Measurements from ENCODE around the gene AP3S2.
"Not testable (repeated sequence)": the region's sequence is repeated elsewhere in the genome, so short reads cannot be mapped to it uniquely, and the experiment has no call there.

AP3S2 gene

GRCh38 chr15:89893696-89894447, at the start of gene AP3S2:
TSS of gene AP3S2 (minus strand) at chr15:89893994. CDS start at chr15:89893949, 45 bp downstream.
- peak; percentile 95 for DNase-seq

GRCh38 chr15:89939910-89940309, 46.1 kb upstream of the AP3S2 start:
- DNase-seq: no peak

DNA sequence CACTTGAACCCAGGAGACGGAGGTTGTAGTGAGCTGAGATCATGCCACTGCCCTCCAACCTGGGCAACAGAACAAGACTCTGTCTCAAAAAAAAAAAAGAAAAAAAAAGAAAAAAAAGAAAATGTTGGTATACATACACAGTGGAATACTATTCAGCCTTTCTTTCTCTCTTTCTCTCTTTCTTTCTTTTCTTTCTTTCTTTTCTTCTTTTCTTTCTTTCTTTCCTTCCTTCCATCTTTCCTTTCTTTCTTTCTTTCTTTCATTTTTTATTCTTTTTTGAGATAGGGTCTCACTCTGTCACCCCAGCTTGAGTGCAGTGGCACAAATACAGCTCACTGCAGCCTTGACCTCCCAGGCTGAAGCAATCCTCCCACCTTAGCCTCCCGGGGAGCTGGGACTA, 45.6 kb upstream of the AP3S2 start:
- DNase-seq: not testable (repeated sequence)

GRCh38 chr15:89937365-89938350, 43.9 kb upstream of the AP3S2 start:
- DNase-seq: no peak

- DNase-seq: no peak
Measured at GRCh38 chr15:89936786-89937265, 43.0 kb upstream of the AP3S2 start.

GRCh38 chr15:89936051-89936785, 42.4 kb upstream of the AP3S2 start:
- DNase-seq: no peak

- no peak for DNase-seq
Measured at GRCh38 chr15:89932880-89933279, 39.1 kb upstream of the AP3S2 start.

DNA sequence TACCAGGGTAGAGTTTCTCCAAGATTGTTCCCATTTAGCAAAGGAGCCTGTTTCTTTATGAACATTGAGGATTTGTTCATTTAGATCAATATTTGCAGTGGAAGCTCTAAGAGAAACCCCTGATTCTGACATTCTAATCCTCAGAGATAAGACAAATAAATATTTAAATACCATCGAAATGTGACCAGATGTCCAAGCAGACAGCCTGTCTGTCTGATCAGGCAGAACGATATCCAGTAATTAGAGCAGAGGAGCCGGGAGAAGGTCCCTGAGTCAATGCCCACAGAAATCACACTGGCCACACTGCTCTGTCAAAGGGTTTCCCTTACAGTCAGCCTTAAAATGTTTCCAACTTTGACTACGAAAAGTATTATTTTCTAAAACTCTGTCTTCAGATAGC, 34.6 kb upstream of the AP3S2 start:
- no peak for DNase-seq

DNA sequence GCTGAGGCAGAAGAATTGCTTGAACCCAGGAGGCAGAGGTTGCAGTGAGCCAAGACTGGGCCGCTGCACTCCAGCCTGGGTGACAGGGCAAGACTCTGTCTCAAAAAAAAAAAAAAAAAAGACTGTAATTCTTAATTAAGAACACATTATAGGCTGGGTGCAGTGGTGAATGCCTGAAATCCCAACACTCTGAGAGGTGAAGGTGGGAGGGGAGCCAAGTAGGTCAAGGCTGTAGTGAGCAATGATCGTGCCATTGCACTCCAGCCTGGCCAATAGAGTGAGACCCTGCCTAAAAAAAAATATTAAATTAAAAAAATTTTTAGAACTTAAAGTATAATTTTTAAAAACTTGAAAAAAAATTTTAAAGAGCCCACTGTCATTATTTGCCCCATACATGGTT, 32.4 kb upstream of the AP3S2 start:
- no peak for DNase-seq

DNA sequence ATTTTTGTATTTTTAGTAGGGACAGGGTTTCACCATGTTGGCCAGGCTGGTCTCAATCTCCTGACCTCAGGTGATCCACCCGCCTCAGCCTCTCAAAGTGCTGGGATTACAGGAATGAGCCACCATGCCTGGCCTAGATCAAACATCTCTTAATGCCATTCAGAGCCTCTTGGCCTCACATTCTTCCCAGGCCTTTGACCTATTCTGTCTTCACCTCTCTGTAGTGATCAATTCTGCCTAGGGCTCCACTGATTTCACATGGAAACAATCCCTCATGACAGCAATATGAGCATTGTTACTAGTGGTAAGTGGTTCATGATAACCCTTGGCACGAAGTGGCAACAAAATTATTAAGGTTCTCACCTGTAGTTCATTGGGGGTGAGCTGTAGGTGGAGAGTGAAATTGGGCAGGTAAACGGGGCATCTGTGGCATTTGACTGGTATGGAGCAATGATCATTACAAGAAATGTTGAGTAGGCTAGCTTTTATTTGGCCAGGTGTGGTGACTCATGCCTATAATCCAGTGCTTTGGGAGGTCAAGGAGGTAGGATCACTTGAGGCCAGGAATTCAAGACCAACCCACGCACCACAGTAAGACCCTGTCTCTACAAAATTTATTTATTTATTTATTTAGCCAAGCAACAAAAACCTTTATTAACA, 23.8 kb upstream of the AP3S2 start:
- no peak for DNase-seq

GRCh38 chr15:89916660-89917059, 22.9 kb upstream of the AP3S2 start:
- no peak for DNase-seq

- DNase-seq: peak; percentile 33
Measured at GRCh38 chr15:89912674-89913396, 19.0 kb upstream of the AP3S2 start, which contains the start of gene ARPIN. TSS of gene ARPIN (minus strand) at chr15:89912952. CDS start at chr15:89912835, 117 bp downstream.

DNA sequence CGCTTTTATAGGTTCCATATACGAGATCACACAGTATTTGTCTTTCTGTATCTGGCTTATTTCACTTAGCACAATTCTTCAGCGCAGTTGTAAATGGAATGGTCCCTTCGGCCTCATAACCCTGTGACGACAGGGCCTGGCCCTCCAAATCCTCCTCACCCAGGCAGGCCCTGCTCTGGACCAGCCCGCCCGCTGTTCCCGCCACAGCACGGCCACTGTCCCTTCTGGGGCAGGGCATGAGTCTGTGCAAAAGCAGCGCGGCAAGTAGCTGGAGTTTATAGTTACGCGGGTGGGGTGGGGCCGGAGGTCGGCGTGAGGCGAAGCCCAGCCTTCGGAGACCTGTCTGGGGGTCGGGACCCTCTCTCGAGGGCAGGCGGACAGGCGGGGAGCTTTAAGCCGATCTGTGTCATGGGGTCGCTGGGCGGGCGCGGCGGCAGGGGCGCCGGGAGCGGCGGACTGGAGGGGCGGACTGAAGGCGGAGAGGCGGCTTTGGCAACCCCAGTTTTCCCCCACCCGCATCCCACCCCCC, 18.4 kb upstream of the AP3S2 start:
- peak; percentile 5 for DNase-seq

GRCh38 chr15:89910891-89911626, 17.3 kb upstream of the AP3S2 start:
- peak; percentile 57 for DNase-seq

GRCh38 chr15:89909611-89910010, 15.8 kb upstream of the AP3S2 start:
- DNase-seq: no peak

GRCh38 chr15:89908226-89908625, 14.4 kb upstream of the AP3S2 start:
- DNase-seq: no peak

DNA sequence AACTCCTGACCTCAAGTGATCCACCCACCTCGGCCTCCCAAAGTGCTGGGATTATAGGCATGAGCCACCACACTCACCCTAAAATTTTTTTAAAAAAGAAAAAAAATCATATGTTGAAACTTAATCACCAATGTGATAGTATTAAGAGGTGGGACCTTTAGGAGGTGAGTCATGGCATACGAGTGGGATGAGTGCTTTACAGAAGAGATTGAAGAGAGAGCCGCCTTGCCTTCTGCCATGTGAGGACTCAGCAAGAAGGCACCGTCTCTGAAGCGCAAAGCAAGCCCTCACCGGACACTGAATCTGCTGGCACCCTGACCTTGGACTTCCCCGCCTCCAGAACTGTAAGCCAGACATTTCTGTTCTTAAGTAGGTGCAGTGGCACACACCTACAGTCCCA, 13.5 kb upstream of the AP3S2 start:
- DNase-seq: no peak

DNA sequence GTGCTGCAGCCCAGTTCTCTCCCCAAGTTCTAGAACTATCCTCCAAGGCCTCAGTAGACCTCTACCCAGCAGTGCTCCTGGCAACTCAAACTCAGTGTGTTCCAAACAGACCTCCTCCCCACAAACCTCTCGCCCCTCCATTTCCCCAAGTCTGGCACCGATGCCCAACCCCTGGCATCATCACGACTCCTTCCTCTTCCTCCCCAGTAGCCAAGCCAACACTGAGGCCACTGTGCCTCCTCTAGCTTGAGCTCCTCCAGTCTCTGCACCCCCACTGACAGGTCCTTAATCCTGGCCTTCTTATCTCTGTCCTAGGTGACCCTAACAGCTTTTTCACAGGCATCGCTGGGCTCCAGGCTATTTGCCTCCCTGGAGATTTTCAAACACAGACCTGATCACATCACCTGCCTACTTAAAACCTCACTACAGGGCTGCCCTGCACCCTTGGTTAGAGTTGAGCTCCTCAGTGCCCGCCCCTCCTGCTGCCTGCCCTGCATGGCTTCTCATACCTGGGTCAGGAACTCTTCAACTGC, 12.1 kb upstream of the AP3S2 start:
- no peak for DNase-seq

- DNase-seq: no peak
Measured at GRCh38 chr15:89904519-89904918, 10.7 kb upstream of the AP3S2 start.

GRCh38 chr15:89903858-89904130, 10.0 kb upstream of the AP3S2 start:
- no peak for DNase-seq

Measured in suppressor macrophage treated with lipopolysaccharide for 4 hours (primary cell).